GM12873 (cell line): Measurements from ENCODE around the gene RTP2.

Experiments
- CTCF ChIP-seq: IDR thresholded peaks from 2 replicates; pipeline ENCODE4 v1.5.1; 2012; ENCODE audit warnings: low read depth, mild to moderate bottlenecking, moderate library complexity, low read length, control low read depth; ENCODE audit not compliant: insufficient read depth; ENCODE audit errors: missing control alignments

RTP2 gene

GRCh38 chr3:187720337-187720670 lies 17.9 kb upstream of the RTP2 start:
- TF ChIP-seq CTCF = no peak

DNA sequence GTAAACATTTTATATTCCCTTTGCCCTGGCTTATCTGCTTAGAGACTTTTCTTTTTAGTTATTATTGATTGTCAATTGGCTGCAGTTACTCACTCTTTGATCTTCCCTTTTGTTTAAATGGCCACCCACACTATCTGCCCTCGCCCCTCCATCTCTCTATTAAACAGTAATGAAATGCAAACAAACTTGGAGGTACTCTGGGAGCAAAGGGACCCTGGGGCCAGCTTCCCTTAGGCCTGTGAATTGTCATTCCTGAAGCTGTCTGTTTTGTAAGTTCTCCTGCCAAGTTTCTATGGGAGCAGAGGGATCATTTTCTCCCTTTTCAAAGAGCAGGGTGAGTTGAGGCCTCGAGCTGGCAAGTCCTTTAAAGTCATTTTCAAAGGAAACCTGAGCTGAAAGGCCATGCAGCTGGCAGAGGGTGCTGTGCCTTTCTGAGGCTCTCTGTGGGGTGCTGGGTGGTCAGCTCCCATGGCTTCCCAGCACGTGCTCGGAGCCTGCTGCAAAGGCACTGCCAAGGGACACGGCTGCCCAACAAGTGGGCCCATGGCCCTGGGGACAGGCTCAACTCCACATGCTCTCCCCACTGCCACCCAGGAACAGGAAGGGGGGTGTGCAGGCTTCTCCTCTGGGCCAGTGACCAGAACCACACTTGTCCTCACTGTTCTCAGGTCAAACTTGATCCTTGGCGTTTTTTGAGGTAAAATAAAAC lies 17.4 kb upstream of the RTP2 start:
- no peak for TF ChIP-seq CTCF

- TF ChIP-seq CTCF = no peak
Observed at GRCh38 chr3:187718802-187719201, 16.4 kb upstream of the RTP2 start.

- TF ChIP-seq CTCF = no peak
Observed at GRCh38 chr3:187717572-187717971, 15.2 kb upstream of the RTP2 start.

GRCh38 chr3:187714404-187714979 lies 12.1 kb upstream of the RTP2 start:
- peak; percentile 95 for TF ChIP-seq CTCF

- no peak for TF ChIP-seq CTCF
Observed at GRCh38 chr3:187713504-187713903, 11.1 kb upstream of the RTP2 start.

GRCh38 chr3:187709155-187709554 lies 6.8 kb upstream of the RTP2 start:
- TF ChIP-seq CTCF = peak; percentile 19
